GM18520 (cell line): ENCODE results near the gene ACADL.

ENCODE experiments used
- ATAC-seq: cut with Tn5 transposase; IDR thresholded peaks from one replicate; pipeline ENCODE4 v1.9.1; 2021; ENCODE audit not compliant: unreplicated experiment

ACADL gene

GRCh38 chr2:210224941-210225672 lies at the start of gene ACADL:
TSS of gene ACADL (minus strand) at chr2:210225447. CDS start at chr2:210225263, 184 bp downstream.
- no peak for ATAC-seq

- no peak for ATAC-seq
These were observed 46.1 kb upstream of the ACADL start for GRCh38 chr2:210271300-210271699.

- no peak for ATAC-seq
These were observed 43.9 kb upstream of the ACADL start for GRCh38 chr2:210269148-210269547.

GRCh38 chr2:210268281-210268680 lies 43.0 kb upstream of the ACADL start:
- ATAC-seq: no peak

GRCh38 chr2:210267698-210268097 lies 42.5 kb upstream of the ACADL start:
- ATAC-seq: no peak

GRCh38 chr2:210264282-210264681 lies 39.0 kb upstream of the ACADL start:
- ATAC-seq: no peak

- ATAC-seq: no peak
These were observed 38.6 kb upstream of the ACADL start for GRCh38 chr2:210263841-210264240.

GRCh38 chr2:210262036-210262435 lies 36.8 kb upstream of the ACADL start:
- no peak for ATAC-seq

- ATAC-seq: no peak
These were observed 34.4 kb upstream of the ACADL start for GRCh38 chr2:210259687-210260086.

- ATAC-seq: no peak
These were observed 27.7 kb upstream of the ACADL start for GRCh38 chr2:210252699-210253606.

GRCh38 chr2:210250622-210251021 lies 25.4 kb upstream of the ACADL start:
- ATAC-seq: no peak

- ATAC-seq: no peak
These were observed 8.2 kb upstream of the ACADL start for GRCh38 chr2:210233487-210233886.

- no peak for ATAC-seq
These were observed 5.7 kb upstream of the ACADL start for GRCh38 chr2:210230984-210231383.

- no peak for ATAC-seq
These were observed 5.3 kb upstream of the ACADL start for GRCh38 chr2:210230518-210230917.

GRCh38 chr2:210228586-210228985 lies 3.3 kb upstream of the ACADL start:
- ATAC-seq: no peak

- ATAC-seq: no peak
These were observed 2.2 kb upstream of the ACADL start for GRCh38 chr2:210227290-210228088.

- ATAC-seq: no peak
These were observed 976 bp upstream of the ACADL start for GRCh38 chr2:210226223-210226622.

- ATAC-seq: no peak
These were observed 681 bp downstream of the ACADL start for GRCh38 chr2:210224591-210224940.

- no peak for ATAC-seq
These were observed 10.1 kb downstream of the ACADL start for GRCh38 chr2:210215120-210215519.

GRCh38 chr2:210210185-210210584 lies 15.1 kb downstream of the ACADL start:
- ATAC-seq: no peak

GRCh38 chr2:210207929-210208328 lies 17.3 kb downstream of the ACADL start:
- no peak for ATAC-seq
